T-helper 2 cell treated with Interferon-gamma antibody and Interleukin-4, amounts not matched to agents 100 ng/mL and 5 ng/mL, for 36 hours (primary cell): ENCODE results near the gene CNTN6. TPM values are rescaled to one million over a fixed set of nuclear protein-coding genes. Genes with fewer than 3 reads are reported as not detected.

Experiments
- intact Hi-C: fragments of 100-400 bp; cut with micrococcal nuclease; formaldehyde crosslinking; loops from one replicate; pipeline ENCODE4 v1.15.1; 2023
- total RNA-seq: library from RNA; stranded (reverse); gene quantifications from 2 replicates; pipeline ENCODE4 v1.2.3, GENCODE V29; 2022

The CNTN6 gene
- total RNA-seq, result not detected in 2 replicates

- intact Hi-C loops, result no loop called here
Measured at GRCh38 chr3:1092771-1093170, at the start of gene CNTN6. Gene CNTN6 (plus strand): TSS chr3:1093024. CDS start chr3:1148009, 54,985 bp downstream.

DNA sequence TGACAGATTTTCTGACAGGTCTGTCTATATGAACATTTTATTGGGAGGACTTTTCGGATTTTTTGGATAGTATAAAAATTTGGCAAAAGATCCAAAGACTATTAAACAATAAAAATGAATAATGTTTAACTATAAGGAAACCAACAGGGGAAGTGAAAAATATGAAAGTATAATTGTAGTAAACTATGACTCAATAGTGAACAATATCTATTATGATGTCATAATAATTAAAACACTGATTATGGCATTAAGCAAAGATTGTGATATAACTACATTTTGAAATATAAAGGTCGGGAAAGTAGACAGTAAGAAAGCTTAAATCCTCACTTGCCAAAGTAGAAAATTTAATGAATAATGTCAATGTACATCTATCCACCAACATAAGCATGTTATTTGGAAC lies 44.3 kb upstream of the CNTN6 start:
- intact Hi-C loops, result no loop called here

DNA sequence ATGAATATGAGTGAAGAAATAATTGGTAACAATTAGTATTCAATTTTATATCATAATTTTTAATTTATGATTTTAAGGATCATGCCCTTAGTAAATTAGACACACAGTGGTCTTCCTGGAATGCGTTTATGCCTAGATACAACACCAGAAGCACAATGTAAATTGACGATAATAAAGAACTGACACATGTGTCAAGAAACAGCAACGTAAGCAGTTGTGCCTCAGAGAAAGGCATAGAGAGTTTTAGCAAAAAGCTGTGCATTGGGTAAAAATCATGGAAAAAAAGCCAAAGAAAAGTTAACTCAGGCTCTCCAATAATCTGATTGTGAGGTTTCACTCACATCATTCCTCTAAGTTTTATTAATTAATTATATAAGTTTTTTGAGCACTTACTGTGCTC lies 37.0 kb upstream of the CNTN6 start:
- intact Hi-C loops, result no loop called here

DNA sequence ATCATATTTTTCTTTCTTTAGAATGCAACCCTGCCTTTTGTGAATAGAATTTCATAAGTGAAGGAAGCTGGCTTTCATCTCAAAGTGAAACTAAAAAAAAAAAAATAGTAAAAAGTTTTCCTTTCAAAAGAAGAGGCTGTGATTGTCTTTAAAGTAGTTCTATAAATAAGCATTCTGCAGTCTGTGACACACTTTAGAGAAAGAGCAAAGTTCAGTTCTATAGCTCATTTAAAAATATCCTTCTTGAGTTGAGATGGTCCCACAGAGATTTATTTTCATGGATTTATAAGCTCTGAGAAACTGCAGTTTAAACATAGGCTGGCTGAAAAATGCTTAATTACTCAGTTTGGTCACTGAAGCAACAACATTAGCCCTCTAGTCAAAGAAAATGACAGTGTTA lies 36.1 kb upstream of the CNTN6 start:
- intact Hi-C loops, result no loop called here

DNA sequence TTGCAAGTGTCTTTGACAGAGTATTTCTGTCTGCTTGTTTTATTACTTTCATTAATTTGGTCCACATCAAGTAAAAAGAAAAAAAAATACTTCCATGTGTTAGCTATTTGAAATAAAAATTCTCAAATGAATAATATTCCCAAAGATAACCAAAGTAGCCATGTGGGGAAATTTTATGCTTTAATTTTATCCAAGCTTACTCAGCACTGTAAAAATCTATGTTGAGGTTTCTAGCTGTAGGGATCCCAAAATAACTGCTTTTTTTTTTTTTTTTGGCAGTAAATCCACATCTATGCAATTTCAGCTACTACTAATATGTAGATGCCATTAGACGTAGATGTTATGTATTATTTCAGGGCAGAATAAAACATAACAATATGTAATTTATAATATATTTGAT lies 35.4 kb upstream of the CNTN6 start:
- intact Hi-C loops, result no loop called here

GRCh38 chr3:1068985-1069384 lies 23.8 kb upstream of the CNTN6 start:
- intact Hi-C loops, result no loop called here

- intact Hi-C loops, result no loop called here
Measured at GRCh38 chr3:1072041-1072440, 20.8 kb upstream of the CNTN6 start.

GRCh38 chr3:1079662-1080061 lies 13.2 kb upstream of the CNTN6 start:
- intact Hi-C loops, result no loop called here

DNA sequence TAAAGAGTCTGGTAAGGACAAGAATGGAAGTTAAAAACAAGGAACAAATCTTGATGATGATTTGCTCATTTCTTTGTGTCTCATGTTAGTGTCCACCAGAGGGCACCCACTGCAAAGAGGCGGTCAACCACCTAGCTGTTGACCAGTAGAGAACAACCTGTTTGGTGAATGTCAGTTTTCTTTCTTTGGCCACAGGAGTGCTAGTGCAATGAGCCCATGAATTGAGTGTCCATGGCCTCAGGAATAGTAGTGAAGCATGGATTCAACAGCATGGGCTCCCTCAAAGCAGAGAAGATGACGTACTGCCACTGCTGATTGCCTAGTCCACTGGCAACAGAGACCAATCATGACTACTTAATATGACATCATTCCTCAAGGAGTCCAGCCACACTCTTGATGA lies 10.7 kb upstream of the CNTN6 start:
- intact Hi-C loops, result no loop called here

DNA sequence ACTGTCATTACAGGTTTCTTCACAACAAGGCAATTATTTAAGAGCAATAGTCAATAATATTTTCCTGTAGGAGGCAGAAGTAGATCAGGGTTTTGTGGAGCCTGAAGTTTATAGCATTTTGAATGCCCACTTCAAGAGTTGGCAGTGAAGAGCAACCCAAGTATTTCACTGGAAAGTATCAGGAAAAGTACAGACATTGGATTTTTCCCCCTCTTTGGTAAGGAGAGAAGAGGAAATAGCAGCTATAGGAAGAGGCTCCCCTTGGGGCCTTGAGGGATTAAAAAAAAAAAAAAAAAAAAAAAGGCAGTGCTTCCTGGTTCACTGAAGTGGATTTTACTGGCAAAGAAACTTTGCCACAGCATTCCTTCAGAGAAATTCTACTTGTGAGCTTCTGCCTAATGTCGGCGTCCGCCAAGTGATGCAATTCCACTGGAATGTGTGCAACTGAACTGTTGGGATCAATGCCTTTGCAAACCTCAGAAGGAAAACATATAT lies 5.7 kb upstream of the CNTN6 start:
- intact Hi-C loops, result no loop called here

DNA sequence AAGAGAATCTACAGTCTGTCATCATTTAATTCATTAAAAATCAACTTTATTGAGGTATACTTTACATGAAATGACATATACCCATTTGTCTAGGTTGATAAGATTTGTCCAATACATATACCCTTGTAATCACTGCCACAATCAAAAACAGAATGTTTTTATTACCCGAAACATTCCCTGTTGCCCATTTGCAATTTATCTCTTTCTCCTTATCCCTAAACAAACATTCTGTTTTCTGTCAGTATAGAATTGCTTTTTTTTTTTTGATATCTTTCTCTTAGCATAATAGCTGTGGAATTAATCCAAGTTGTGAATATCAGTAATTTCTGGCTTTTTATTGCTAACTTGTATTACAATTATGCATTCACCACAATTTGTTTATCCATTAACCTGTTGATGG lies 4.3 kb upstream of the CNTN6 start:
- intact Hi-C loops, result no loop called here

DNA sequence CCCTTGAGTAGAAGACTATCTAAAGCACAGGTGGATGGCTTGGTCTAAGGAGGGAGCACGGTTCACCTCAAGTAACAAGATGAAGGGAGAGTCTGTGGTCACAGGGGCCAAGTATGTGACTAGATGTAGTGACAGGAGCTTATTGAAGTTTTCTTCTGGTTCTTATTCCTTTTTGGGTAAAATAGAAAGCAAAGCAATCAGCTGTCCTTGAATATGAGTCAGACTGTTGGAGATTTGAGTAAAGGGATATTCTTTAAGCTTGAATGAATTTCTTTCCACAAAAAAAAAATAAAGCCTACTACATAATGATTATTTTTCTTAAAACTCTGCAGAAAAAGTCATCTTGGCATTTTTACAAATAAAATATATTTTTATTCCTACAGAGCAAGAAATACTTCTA lies 1.5 kb upstream of the CNTN6 start:
- intact Hi-C loops, result no loop called here

DNA sequence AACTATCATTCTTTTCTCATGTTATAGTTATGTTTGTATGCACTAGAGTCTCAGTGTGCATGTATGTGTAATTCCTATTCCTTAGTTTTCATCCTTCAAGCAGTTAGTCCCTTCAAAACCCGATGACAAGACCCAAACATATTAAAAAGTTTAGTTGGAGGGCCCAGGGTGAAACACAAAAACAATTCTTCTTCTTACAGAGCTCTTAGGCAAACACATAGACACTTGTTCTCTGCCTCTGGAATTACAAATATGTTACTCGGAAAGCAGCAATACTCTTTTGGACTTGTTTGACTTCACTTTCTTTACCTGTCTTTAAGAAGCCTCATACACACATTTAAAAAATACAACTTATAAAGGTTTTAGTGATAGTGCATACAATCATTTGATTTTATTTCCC lies 763 bp upstream of the CNTN6 start:
- intact Hi-C loops, result no loop called here

DNA sequence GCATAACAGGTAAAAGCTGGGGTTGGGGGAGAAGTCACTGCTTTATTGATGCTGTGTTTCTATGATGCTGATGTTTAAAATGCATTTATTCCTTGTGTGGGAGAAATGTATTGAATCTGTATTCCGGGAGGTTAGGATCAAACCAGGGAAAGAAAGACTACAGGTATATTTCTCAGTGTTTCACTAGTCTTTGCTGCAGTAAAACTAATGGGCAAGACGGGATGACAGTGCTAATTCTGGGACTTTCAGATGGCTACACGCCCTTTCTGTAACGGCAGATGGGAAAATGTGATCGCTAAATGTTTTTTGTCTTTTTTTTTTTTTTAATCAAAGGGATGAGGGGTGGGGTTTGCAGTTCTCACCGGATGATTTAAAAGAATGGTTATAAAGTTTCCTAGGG lies 393 bp downstream of the CNTN6 start:
- intact Hi-C loops, result no loop called here

DNA sequence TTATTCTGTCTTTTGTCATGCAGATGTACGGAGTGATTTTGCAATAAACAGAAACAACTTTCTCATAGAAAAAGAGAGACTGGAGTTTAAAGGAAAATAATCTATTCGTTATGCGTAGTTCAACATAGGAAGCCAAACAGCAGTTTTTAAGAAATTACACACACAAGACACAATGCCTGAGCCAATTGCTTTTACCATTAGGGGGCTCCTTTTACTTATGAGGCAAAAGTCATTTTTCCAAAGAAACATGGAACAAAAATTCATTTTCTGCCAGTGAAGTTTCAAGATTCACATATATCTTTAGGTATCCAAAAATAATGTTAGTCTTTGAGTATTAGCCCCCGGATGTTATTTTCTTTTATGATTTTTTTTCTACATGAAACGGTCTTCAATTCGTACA lies 10.7 kb downstream of the CNTN6 start:
- intact Hi-C loops, result no loop called here

GRCh38 chr3:1117843-1118473 lies 25.1 kb downstream of the CNTN6 start:
- intact Hi-C loops, result no loop called here

DNA sequence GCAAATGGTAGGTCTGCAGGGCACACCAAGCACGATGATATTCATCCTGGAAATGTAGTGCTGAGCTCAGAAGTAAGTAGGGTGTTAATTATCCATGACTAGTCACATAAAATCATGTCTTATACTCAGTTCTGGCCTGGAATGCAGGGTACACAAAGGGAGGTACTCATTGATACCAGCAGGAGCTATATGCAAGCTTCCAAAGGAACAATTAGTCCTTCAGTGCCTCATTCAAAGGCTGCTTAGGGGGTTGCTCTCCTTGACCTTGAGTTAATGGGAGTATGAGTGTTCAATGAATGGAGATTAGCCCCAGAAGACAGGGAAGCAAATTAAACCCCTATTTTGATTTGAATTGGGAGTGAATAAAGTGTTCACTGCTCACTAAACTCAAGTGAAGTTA lies 38.3 kb downstream of the CNTN6 start:
- intact Hi-C loops, result no loop called here

DNA sequence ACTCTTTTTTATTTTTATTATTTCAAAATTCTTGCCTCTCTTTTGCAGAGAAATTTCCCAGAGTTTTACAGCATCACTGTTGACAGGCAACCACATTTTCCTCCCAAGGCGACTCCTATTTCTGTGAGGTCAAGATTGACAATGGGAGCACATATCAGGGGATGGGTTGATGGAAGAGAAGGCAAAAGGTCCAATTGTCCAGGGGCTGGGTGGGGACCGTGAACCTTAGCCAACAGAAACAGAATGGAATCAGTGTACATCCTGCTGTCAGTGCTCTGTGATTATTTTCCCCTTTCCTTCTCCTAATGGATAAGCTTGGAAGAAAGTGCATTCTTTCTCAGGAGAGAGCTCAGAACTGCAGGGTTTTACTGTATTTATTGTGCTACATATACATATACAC lies 42.4 kb downstream of the CNTN6 start:
- intact Hi-C loops, result no loop called here

GRCh38 chr3:1138036-1138435 lies 45.2 kb downstream of the CNTN6 start:
- intact Hi-C loops, result no loop called here

- intact Hi-C loops, result no loop called here
Measured at GRCh38 chr3:1139071-1139470, 46.2 kb downstream of the CNTN6 start.

- intact Hi-C loops, result no loop called here
Measured at GRCh38 chr3:1147326-1147725, 54.5 kb downstream of the CNTN6 start.

DNA sequence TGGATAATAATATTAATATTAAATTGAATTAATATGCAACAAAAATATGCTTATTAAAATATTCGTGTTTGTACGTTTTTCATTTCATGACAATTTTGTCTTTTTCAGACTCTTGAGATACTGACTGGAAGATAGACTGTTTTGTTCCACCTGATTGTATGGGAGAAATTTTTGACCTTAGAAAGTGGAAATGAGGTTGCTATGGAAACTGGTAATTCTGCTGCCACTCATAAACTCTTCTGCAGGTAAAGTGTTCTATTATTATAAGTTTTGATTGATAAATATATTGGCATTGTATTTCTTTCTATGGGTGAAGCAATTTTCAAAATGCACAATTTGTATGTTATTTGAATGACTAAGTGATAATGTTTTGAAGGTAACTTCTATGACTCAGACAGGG lies 55.0 kb downstream of the CNTN6 start:
- intact Hi-C loops, result no loop called here

- intact Hi-C loops, result no loop called here
Measured at GRCh38 chr3:1164101-1164500, 71.3 kb downstream of the CNTN6 start.

GRCh38 chr3:1171320-1171719 lies 78.5 kb downstream of the CNTN6 start:
- intact Hi-C loops, result no loop called here
